22Rv1 (cell line): ENCODE data around the gene DDIAS.
A peak's percentile ranks its signal among the peaks of the same experiment; 100 is the strongest.

Experiments
- H3K27ac ChIP-seq: fragments of 450-650 bp; 2 replicates; pipeline ENCODE4 v1.5.1; 2017
- ZFX ChIP-seq: fragments of 450-650 bp; IDR thresholded peaks from 2 replicates; pipeline ENCODE4 v1.6.1; 2017; ENCODE audit warnings: antibody characterized with exemption, borderline replicate concordance
- TF ChIP-seq, protein P1 (sequence below): fragments of 450-650 bp; IDR thresholded peaks from 2 replicates; pipeline ENCODE4 v1.5.1; 2017; ENCODE audit warnings: mild to moderate bottlenecking

DDIAS gene

DNA sequence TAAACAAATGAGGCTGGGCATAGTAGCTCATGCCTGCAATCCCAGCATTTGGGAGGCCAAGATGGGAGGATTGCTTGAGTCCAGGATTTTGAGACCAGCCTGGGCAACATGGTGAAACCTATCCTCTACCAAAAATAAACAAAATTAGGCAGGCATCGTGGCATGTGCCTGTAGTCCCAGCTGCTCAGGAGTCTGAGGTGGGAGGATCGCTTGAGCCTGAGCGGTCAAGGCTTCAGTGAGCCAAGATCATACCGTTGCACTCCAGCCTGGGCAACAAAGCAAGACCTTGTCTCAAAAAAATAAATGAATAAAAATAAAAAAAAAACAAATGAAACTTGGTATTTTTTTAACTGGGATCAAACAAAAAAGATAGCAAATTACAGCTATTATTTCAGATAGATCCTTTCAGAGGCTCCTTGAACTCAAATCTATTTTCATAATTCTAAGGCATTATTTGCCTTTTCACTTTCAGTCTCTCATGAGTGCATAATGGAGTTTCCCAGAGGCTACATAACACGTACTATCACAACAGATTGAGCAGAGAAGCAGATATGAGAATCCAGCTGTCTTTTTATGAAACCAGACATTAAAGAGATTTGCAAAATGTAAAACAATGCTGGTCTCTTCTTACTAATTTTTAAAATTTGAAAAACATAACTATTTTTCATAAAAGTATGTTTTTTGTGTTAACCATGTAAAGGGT lies 23.1 kb downstream of the DDIAS start:
- no peak for TF ChIP-seq ZFX
- TF ChIP-seq, protein P1, sequence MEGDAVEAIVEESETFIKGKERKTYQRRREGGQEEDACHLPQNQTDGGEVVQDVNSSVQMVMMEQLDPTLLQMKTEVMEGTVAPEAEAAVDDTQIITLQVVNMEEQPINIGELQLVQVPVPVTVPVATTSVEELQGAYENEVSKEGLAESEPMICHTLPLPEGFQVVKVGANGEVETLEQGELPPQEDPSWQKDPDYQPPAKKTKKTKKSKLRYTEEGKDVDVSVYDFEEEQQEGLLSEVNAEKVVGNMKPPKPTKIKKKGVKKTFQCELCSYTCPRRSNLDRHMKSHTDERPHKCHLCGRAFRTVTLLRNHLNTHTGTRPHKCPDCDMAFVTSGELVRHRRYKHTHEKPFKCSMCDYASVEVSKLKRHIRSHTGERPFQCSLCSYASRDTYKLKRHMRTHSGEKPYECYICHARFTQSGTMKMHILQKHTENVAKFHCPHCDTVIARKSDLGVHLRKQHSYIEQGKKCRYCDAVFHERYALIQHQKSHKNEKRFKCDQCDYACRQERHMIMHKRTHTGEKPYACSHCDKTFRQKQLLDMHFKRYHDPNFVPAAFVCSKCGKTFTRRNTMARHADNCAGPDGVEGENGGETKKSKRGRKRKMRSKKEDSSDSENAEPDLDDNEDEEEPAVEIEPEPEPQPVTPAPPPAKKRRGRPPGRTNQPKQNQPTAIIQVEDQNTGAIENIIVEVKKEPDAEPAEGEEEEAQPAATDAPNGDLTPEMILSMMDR, result no peak
- no peak overlapping the region for H3K27ac ChIP-seq

DNA sequence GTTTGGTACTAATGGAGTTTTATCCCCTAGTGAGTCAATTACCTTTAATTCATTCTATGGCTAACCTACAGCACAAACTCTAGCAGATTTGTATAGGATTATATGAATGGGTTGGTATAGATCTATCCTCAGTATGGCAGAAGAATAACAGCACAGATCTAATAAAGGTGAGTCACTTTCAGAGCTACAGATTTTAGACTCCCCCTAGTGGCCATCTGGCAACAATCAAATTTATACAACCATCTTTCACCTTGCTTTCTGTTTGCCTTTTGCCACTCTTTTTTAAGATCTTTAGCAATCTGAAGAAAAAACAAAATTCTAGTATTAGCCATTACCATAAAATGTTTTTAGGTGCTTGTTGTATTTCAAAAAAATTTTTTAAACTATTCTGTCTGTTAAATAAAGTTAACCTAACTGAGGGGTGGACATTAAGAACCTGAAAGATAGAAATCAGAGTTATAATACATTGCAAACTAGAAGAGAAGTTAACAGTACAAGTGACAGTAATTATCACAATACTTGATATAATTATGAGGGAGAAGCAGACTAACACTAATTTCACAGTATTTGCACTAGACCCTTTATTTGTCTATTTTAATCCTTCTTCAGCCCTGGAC lies 25.8 kb downstream of the DDIAS start:
- TF ChIP-seq ZFX, result no peak
- TF ChIP-seq, protein P1, result peak; percentile 92
- no peak overlapping the region for H3K27ac ChIP-seq

DNA sequence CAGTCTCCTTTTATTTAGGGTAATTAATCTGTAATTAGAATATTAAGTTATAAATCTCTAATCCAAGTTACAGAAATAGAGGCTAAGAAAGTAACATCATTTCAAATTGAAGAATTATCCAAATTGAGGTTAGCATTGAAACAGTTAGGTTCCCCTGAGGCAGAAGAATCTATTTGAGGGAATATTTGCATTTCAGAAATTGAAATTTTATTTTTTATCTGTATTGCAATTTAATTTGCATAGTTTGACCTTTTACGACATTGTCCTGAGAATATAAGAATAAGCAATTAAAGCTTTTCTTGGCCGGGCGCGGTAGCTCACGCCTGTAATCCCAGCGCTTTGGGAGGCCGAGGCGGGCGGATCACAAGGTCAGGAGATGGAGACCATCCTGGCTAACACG lies 27.6 kb downstream of the DDIAS start:
- no peak overlapping the region for H3K27ac ChIP-seq
- no peak for TF ChIP-seq ZFX
- TF ChIP-seq, protein P1, result no peak

DNA sequence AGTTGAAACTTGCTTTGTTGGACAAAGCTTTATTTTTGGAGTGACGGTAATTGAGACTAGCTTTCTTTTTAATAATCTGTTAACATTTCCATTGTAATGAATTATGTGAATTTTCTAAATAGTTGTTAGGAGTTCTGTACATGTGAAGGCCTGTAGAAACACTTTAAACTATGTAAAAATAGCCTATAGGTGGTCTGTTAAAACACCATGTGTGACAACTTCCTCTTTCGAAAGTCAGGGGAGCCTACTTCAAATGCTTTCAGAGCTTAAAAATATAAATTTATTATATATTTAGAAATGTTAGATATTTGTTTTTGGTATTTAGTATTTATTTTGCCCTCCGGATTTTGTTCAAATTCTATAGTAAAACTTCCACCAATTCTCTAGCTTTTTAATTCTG lies 28.7 kb downstream of the DDIAS start:
- no peak overlapping the region for H3K27ac ChIP-seq
- no peak for TF ChIP-seq ZFX
- TF ChIP-seq, protein P1, result no peak

DNA sequence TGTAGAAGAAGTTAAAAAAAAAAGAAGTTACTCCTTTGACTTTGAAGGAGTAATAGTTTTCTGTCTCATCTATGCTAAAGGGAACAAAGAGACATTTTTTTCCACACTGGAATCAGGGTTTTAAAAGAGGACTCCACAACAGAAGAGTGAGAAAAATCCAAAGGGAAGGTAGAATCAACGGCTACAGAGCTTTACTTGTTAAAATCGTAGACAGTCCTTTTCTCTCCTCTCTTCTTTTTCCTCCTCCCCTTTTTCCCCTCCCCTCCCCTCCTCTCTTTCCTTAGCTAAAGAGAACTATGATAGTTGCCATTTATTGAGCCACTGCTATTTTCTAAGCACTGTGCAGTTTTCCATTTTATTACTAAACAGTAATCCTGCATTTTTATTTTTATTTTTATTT lies 29.2 kb downstream of the DDIAS start:
- no peak overlapping the region for H3K27ac ChIP-seq
- TF ChIP-seq, protein P1, result no peak
- no peak for TF ChIP-seq ZFX

DNA sequence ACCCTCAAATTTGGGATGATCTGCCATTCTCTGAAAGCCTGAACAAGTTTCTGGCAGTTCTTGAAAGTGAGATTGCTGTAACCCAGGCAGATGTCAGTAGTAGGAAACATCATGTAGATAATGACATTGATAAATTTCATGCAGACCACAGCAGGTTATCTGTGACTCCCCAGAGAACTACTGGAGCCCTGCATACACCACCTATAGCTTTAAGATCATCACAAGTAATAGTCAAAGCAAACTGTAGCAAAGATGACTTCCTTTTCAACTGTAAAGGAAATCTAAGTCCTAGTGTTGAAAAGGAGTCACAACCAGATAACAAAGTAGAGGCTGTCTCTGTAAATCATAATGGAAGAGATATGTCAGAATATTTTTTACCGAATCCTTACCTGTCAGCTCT lies 31.0 kb downstream of the DDIAS start:
- H3K27ac ChIP-seq, result no peak overlapping the region
- TF ChIP-seq ZFX, result no peak
- TF ChIP-seq, protein P1, result no peak

DNA sequence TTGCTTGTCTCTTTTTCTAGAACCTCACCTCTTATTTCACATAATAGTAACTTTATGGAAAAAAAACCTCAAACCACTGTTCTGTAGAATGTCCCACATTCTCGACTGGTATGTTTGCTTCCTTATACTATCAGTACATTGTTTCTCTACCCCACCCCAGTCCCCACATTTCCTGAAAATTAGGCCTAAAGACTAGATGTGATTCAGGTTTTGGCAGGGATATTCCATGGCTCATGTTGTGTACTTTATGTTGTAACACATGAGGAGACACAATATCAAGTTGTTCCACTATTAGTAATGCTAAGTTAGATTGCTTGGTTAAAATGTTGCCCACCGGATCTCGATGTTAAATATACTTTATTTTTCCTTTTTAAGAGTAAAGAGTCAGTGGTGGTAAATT lies 34.7 kb downstream of the DDIAS start:
- no peak for TF ChIP-seq ZFX
- TF ChIP-seq, protein P1, result no peak
- no peak overlapping the region for H3K27ac ChIP-seq
